HL-60 (cell line): ENCODE measurements around the gene TRIM3.

Source experiments
- DNase-seq, 2 experiments: peaks; one replicate each; pipeline ENCODE4 v3.0.0-alpha.2; 2010 to 2020; ENCODE audit warnings: low read depth in 1 of 2, low spot score in 1 of 2
- H3K27ac ChIP-seq: fragments of 250-450 bp; sonication (Bioruptor Pico); replicated peaks from 2 replicates; pipeline ENCODE4 v1.5.1; 2020; ENCODE audit warnings: mild to moderate bottlenecking, moderate library complexity
- H3K27me3 ChIP-seq: fragments of 250-450 bp; sonication (Bioruptor Pico); 2 replicates; pipeline ENCODE4 v1.5.1; 2021; ENCODE audit warnings: mild to moderate bottlenecking, moderate library complexity; ENCODE audit not compliant: insufficient read depth, poor library complexity, severe bottlenecking
- H3K4me3 ChIP-seq: replicated peaks from 2 replicates; pipeline ENCODE4 v1.5.1; 2011; ENCODE audit warnings: mild to moderate bottlenecking, control low read depth, low read length; ENCODE audit not compliant: insufficient read depth
- GABPA ChIP-seq: IDR thresholded peaks from 2 replicates; pipeline ENCODE4 v1.6.1; 2012; ENCODE audit warnings: low read depth
- POLR2AphosphoS5 ChIP-seq: IDR thresholded peaks from 2 replicates; pipeline ENCODE4 v1.6.1; 2012; ENCODE audit warnings: low read depth
- SPI1 ChIP-seq: IDR thresholded peaks from 2 replicates; pipeline ENCODE4 v1.6.1; 2012; ENCODE audit warnings: low read depth, mild to moderate bottlenecking, borderline replicate concordance
- TF ChIP-seq, protein P1 (sequence below): IDR thresholded peaks from 2 replicates; pipeline ENCODE4 v1.6.1; 2012; ENCODE audit warnings: low read depth; ENCODE audit not compliant: insufficient replicate concordance
- TF ChIP-seq, protein P2 (sequence below): IDR thresholded peaks from one replicate; pipeline ENCODE4 v1.5.1; 2011; ENCODE audit warnings: low read length, control low read depth, inconsistent platforms; ENCODE audit not compliant: insufficient read depth

TRIM3 gene

DNA sequence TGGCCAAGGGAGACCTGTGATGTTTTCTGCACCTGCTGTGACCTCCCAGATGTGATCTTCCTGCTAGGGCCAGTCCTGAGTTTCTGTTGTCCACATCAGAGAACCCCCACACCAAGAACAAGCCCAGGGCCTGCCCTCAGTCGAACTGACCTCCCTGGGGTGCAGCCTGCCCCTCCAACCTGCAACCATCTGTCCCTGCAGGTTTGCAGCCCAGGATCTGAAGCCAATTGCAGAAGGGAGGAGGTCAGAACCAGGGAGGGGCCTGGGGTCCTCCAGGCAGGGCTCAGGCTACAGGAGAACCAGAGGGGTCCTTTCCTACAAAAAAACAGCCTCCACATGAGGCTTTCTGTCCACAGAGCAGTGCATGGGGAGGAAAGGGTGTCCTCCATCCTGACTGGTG, 807 bp downstream of the TRIM3 start:
- H3K27me3 ChIP-seq: no peaks in the 10 kb centered on the region
- TF ChIP-seq, protein P1, sequence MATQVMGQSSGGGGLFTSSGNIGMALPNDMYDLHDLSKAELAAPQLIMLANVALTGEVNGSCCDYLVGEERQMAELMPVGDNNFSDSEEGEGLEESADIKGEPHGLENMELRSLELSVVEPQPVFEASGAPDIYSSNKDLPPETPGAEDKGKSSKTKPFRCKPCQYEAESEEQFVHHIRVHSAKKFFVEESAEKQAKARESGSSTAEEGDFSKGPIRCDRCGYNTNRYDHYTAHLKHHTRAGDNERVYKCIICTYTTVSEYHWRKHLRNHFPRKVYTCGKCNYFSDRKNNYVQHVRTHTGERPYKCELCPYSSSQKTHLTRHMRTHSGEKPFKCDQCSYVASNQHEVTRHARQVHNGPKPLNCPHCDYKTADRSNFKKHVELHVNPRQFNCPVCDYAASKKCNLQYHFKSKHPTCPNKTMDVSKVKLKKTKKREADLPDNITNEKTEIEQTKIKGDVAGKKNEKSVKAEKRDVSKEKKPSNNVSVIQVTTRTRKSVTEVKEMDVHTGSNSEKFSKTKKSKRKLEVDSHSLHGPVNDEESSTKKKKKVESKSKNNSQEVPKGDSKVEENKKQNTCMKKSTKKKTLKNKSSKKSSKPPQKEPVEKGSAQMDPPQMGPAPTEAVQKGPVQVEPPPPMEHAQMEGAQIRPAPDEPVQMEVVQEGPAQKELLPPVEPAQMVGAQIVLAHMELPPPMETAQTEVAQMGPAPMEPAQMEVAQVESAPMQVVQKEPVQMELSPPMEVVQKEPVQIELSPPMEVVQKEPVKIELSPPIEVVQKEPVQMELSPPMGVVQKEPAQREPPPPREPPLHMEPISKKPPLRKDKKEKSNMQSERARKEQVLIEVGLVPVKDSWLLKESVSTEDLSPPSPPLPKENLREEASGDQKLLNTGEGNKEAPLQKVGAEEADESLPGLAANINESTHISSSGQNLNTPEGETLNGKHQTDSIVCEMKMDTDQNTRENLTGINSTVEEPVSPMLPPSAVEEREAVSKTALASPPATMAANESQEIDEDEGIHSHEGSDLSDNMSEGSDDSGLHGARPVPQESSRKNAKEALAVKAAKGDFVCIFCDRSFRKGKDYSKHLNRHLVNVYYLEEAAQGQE: no peak
- TF ChIP-seq, protein P2, sequence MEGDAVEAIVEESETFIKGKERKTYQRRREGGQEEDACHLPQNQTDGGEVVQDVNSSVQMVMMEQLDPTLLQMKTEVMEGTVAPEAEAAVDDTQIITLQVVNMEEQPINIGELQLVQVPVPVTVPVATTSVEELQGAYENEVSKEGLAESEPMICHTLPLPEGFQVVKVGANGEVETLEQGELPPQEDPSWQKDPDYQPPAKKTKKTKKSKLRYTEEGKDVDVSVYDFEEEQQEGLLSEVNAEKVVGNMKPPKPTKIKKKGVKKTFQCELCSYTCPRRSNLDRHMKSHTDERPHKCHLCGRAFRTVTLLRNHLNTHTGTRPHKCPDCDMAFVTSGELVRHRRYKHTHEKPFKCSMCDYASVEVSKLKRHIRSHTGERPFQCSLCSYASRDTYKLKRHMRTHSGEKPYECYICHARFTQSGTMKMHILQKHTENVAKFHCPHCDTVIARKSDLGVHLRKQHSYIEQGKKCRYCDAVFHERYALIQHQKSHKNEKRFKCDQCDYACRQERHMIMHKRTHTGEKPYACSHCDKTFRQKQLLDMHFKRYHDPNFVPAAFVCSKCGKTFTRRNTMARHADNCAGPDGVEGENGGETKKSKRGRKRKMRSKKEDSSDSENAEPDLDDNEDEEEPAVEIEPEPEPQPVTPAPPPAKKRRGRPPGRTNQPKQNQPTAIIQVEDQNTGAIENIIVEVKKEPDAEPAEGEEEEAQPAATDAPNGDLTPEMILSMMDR: no peak
- TF ChIP-seq GABPA: no peak
- no peak for TF ChIP-seq SPI1
- TF ChIP-seq POLR2AphosphoS5: no peak
- H3K4me3 ChIP-seq: peak overlapping the region; percentile 60
- no peak for DNase-seq
- no peak overlapping the region for H3K27ac ChIP-seq

DNA sequence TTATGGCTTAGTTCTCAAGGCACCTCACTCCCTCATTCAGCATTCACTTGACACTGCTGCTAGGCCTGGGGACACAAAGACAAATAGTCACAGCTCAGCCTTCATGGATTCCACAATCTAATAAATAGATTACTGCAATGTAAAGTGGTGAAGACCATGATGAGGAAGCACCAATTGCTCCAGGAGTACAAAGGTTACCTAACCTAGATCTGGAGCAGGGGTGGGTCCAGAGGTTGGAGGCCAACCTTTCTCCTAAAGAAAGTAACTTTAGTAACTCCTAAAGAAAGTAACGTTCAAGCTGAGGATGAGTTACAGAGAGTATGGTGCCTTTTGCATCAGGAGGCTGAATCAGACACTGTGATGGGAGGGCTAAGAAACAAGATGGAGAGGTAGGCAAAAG, 4.1 kb downstream of the TRIM3 start:
- no peak for DNase-seq
- H3K4me3 ChIP-seq: no peak overlapping the region
- no peak overlapping the region for H3K27ac ChIP-seq
- H3K27me3 ChIP-seq: no peaks in the 10 kb centered on the region
- TF ChIP-seq, protein P2: no peak

DNA sequence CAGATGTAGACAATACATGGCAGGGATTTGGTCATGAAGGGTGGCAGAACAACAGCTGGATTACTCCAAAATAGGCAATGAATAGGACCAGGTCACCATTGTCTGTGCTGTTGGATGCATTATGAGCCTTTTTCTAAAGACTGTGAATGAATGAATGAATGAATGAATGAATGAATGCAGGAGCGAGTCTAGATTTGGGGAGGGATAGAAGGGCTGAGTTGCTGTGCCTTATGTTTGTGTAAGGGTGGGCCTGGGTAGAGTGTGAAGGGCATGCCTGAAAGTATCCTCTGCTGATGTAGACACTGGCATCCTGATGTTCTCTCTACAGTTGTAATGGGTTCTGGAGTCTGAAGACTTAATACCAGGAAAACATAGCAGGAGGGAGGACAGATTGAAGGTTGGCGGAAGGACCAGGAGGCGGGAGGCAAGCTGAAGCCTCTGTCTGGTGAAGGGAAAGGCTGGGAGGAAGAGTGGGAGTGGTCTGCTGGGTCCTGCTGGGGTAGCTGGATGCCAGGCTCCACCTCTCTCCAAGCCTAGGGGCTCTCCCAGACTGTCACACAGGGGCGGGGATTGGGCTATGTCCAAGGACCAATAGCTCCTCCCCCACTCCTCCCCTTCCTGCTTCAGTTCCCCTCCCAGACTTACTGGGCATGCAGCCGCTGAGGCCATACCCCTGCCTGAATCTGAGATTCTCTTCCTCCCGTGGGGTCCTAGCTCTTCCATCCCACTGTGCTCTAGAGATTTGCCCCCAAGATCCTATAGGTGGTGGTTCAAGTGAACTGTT, 4.8 kb downstream of the TRIM3 start:
- TF ChIP-seq, protein P2: no peak
- TF ChIP-seq SPI1 (no peak), POLR2AphosphoS5 (no peak), GABPA (no peak)
- TF ChIP-seq, protein P1: no peak
- peak in 1 of 2 experiments; percentile 37 for DNase-seq
- H3K27ac ChIP-seq: no peak overlapping the region
- no peaks in the 10 kb centered on the region for H3K27me3 ChIP-seq
- no peak overlapping the region for H3K4me3 ChIP-seq

DNA sequence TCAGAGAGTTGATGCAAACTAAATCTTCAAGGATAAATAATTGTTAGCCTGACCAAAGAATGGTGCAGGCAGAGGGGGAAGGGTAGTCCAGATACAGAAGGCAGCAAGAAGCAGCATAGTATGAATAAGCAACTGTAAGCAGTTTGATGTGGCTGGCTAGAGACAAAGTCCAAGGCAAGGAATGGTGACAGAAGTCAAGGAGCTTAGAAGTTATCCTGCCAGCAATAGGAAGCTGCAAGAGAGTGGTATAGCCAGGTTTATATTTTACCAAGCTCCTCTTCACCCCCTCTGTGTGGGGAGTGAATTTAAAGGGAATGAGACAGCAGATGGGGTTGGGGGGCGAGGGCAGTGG, 14.7 kb downstream of the TRIM3 start:
- no peak for DNase-seq
- TF ChIP-seq GABPA: no peak
- TF ChIP-seq, protein P2: no peak
- no peak for TF ChIP-seq POLR2AphosphoS5
- TF ChIP-seq, protein P1: no peak
- TF ChIP-seq SPI1: no peak
- no peak overlapping the region for H3K27ac ChIP-seq
- no peak overlapping the region for H3K4me3 ChIP-seq
- H3K27me3 ChIP-seq: peaks cover 2% of the 10 kb centered on the region
